HUES64 (cell line): Measurements from ENCODE around the gene MSL1. TPM values are rescaled to one million over a fixed set of nuclear protein-coding genes. Genes with fewer than 3 reads are reported as not detected.

ENCODE experiments used
- H3K27ac ChIP-seq: 2 replicates; pipeline ENCODE4 v1.7.0; 2013; ENCODE audit warnings: low read depth, low read length, inconsistent platforms
- H3K27me3 ChIP-seq: 2 replicates; pipeline ENCODE4 v1.6.1; 2013; ENCODE audit warnings: mild to moderate bottlenecking, low read length; ENCODE audit not compliant: insufficient read depth
- H3K36me3 ChIP-seq: 2 replicates; pipeline ENCODE4 v1.6.1; 2013; ENCODE audit warnings: mild to moderate bottlenecking, low read length; ENCODE audit not compliant: insufficient read depth
- H3K4me1 ChIP-seq: 2 replicates; pipeline ENCODE4 v1.6.1; 2013; ENCODE audit warnings: mild to moderate bottlenecking, low read length, moderate library complexity; ENCODE audit not compliant: insufficient read depth
- H3K4me3 ChIP-seq: 2 replicates; pipeline ENCODE4 v1.5.1; 2013; ENCODE audit warnings: mild to moderate bottlenecking, low read length, moderate library complexity
- H3K9ac ChIP-seq: 2 replicates; pipeline ENCODE4 v1.6.1; 2013; ENCODE audit warnings: mild to moderate bottlenecking, low read depth, low read length
- H3K9me3 ChIP-seq: 2 replicates; pipeline ENCODE4 v1.6.1; 2013; ENCODE audit warnings: low read depth, low read length; ENCODE audit not compliant: insufficient read depth
- WGBS: fragments of 150-250, 120-280 bp; methylation state at CpG from one replicate; pipeline ENCODE4 v1.1.7; 2013; ENCODE audit warnings: missing lambda C conversion rate; 5-methylcytosine and 5-hydroxymethylcytosine counted together
- polyA plus RNA-seq, 2 experiments: library from polyadenylated mRNA; stranded (reverse); fragments of 50-300 nt; gene quantifications; one replicate each; pipeline ENCODE4 v1.2.3, GENCODE V29; 2013

MSL1 gene, protein sequence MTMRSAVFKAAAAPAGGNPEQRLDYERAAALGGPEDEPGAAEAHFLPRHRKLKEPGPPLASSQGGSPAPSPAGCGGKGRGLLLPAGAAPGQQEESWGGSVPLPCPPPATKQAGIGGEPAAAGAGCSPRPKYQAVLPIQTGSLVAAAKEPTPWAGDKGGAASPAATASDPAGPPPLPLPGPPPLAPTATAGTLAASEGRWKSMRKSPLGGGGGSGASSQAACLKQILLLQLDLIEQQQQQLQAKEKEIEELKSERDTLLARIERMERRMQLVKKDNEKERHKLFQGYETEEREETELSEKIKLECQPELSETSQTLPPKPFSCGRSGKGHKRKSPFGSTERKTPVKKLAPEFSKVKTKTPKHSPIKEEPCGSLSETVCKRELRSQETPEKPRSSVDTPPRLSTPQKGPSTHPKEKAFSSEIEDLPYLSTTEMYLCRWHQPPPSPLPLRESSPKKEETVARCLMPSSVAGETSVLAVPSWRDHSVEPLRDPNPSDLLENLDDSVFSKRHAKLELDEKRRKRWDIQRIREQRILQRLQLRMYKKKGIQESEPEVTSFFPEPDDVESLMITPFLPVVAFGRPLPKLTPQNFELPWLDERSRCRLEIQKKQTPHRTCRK
- polyA plus RNA-seq (2013, experiment 1 of 2): 59.7 TPM
- 65.8 TPM for polyA plus RNA-seq (2013, experiment 2 of 2)

DNA sequence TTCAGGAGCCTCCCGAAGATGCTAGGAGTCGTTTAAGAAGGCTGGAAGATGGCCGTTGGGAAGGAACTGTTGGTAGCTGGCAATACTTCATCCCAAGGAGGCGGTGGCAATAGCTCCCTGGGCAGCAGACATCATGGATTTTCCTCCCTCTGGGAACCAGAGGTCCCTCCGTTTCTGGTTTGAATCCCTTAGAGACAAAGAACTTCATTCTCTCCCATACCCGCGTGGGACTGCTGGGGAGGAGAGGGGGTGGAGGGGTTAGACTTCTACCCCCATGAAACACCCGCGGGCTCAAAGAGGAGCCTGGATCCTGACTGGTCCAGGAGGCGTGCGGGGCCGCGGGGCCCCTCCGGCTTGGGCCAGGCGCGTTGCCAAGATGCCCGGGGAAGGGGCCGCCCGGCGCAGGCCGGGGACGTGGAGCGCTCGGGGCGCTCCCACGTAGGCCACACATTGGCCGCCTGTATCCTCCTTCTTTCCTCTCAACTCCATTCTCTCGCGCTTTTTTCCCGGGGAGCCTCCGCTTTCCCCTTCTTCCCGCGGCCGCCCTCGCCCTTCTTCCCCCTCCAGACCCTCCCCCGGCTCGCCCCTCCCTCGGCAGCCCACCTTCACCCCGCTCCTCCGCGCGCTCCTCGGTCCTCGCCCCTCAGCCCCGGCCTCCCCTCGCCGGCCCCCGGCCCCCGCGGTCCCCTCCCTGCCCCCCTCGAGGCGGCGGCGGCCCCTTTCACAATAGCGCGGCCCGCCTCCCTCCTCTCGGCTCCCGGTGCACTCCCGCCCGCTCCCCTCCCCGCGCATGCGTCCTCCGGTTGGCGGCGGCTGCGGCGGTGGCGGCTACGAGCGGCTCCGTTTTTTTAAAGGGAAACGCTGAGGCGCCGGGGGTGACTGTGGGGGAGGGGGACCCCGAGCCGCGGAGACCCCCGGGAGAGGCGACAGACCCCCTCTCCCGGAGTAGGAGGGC lies at the start of gene MSL1:
TSS of gene MSL1 (plus strand) at position 791 of the 955 bp plus-strand sequence. CDS start 642 bp downstream, outside the sequence.
- H3K9me3 ChIP-seq: no peaks in the 10 kb centered on the region
- peaks cover 9% of the 10 kb centered on the region for H3K4me1 ChIP-seq
- peak within 1 kb of the TSS; percentile 97 for H3K9ac ChIP-seq
- WGBS: under 1% methylated on average over 75 of the region's 82 CpGs
- H3K36me3 ChIP-seq: peaks cover 22% of the 10 kb centered on the region
- H3K4me3 ChIP-seq: peak within 1 kb of the TSS; percentile 69
- peak within 1 kb of the TSS; percentile 98 for H3K27ac ChIP-seq
- H3K27me3 ChIP-seq: no peaks in the 10 kb centered on the region

DNA sequence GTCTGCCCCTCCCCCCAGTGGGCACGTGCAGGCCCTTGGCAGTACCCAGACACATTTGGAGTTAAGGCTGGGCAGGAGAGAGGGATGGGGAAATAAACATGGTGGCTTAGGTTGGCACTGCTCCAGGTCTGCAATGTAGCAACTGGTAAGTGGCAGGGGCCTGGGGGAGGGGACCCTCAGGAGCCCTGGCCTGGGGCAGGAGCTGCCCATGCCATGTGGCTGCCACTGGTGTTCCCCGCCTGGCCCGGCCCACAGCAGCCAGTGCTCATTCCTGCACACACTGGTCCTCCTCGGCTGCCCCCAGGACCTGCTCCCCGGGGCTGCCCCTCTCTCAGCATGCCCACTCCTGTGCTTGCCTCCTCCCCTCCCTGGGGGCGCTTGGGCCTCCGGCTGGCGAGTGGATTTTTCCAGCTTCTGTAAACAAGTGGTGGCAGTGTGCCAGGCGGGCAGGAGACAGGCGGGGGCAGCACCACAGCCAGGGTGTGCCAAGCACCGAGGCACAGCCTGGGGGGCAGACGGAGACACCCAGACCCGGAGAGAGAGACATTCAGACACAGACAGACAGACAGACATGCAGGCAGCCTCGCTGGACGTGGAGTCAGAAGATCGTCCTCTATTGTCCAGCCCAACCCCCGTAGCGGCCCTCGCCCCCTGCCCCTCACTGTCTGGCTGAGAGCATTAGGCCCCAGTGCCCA lies 49.6 kb upstream of the MSL1 start:
- Histone ChIP-seq H3K9me3 (no peaks in the 10 kb centered on the region), H3K27ac (no peak overlapping the region), H3K4me1 (peaks cover 38% of the 10 kb centered on the region), H3K27me3 (no peaks in the 10 kb centered on the region), H3K9ac (no peak overlapping the region), H3K4me3 (no peak overlapping the region), H3K36me3 (no peaks in the 10 kb centered on the region)
- WGBS: 80% methylated on average over 19 of the region's 19 CpGs

DNA sequence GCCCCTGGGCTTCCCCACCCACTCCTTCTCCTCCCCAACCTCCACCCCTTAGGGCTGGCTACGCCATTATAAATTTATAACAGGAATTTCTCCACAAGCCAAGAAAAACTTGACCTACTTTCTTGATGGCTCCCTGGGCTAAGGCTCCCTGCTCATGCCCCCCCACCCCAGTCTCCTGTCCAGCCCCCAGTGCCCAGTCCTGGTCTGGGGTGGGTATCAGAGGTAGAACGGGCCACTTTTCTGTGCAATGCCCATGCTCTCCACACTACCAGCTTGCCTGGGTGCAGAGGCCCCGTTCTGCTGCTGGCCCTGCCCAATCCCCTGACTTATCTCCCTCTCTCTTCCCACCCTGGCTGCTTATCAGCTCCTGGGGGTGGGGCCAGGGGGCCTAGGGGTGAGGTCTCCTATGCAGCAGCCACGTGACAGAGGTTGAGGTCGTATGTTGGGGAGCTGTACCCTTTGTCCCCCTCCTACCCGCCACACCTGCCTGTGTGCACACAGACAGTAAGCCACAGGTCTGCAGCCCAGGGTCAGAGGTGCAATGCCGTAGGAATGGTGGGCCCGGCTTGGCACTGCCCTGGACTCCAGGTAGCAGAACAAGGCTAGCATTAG lies 48.9 kb upstream of the MSL1 start:
- Histone ChIP-seq H3K4me1 (peaks cover 38% of the 10 kb centered on the region), H3K4me3 (no peak overlapping the region)

DNA sequence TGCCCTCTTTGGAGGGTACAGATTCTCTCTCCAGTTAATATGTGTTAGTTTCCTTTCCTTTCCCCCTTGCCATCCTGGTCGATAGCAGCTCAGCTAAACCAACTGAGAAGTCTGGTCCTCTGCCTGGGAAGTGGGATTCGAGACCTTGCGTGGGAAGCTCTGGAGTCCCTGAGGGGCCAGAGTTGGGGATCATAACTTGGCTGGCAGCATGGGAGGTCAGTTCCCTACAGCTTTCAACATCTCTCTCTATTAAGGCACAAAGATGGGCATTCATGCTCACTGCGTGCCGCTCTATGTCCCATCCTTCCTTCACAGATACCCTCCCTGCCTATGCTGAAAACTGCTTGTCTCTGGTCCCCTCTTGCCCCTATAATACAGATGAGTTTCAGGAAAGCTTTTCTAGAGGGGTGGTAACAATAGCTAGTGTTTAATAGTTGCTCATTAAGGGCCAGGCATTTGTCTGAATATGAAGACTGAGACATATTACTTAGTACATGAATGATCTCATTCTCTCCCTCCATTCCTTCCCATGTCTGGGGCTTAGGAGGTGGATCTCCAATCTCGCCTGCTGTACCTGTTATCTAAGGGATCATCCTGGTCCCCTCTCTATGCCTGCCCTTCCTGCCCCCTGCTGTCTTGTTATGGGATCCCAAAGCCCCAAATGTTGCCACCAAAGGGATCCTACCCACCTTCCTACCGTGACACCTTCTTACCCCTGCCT lies 48.2 kb upstream of the MSL1 start:
- H3K4me3 ChIP-seq: no peak overlapping the region
- 94% methylated on average over 7 of the region's 7 CpGs for WGBS
- H3K27me3 ChIP-seq: no peaks in the 10 kb centered on the region
- no peaks in the 10 kb centered on the region for H3K36me3 ChIP-seq
- H3K4me1 ChIP-seq: peaks cover 34% of the 10 kb centered on the region
- H3K27ac ChIP-seq: no peak overlapping the region
- no peak overlapping the region for H3K9ac ChIP-seq
- no peaks in the 10 kb centered on the region for H3K9me3 ChIP-seq

More for the DNA sequence above, 48.9 kb upstream of the MSL1 start:
- no peak overlapping the region for H3K27ac ChIP-seq
- no peak overlapping the region for H3K9ac ChIP-seq
- H3K9me3 ChIP-seq: no peaks in the 10 kb centered on the region
- no peaks in the 10 kb centered on the region for H3K27me3 ChIP-seq
- 84% methylated on average over 8 of the region's 8 CpGs for WGBS
- no peaks in the 10 kb centered on the region for H3K36me3 ChIP-seq

DNA sequence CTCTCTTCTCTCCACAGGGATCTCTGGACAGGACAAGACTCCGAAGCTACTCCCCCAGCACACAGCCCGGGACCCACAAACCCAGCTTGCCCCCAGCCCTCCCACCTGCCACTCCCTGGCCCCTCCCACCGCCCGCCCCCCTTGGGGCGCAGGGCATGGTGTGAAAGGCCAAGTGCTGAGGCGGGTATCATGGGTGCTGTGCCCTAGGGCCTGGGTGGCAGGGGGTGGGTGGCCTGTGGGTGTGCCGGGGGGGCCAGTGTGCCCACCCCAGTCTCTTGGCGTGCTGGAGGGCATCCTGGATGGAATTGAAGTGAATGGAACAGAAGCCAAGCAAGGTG lies 47.6 kb upstream of the MSL1 start:
- H3K27ac ChIP-seq: no peak overlapping the region
- no peaks in the 10 kb centered on the region for H3K36me3 ChIP-seq
- peaks cover 31% of the 10 kb centered on the region for H3K4me1 ChIP-seq
- no peaks in the 10 kb centered on the region for H3K9me3 ChIP-seq
- no peak overlapping the region for H3K9ac ChIP-seq
- H3K4me3 ChIP-seq: no peak overlapping the region
- 91% methylated on average over 8 of the region's 8 CpGs for WGBS
- no peaks in the 10 kb centered on the region for H3K27me3 ChIP-seq

DNA sequence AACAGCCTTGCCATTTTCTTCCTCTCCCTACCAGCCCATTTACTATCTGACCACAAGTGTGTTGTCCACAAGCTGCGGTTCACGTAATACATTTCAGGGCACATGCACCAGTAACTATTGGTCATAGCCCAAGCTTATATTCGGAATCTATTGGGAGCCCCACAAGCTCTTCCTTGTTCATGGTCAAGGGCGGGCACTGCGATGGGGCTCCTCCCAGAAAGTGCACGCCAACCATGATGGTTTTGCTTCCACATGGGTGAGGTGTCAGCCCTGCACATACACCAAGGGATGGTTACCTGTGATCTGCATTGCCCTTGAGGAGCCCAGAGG lies 46.9 kb upstream of the MSL1 start:
- no peaks in the 10 kb centered on the region for H3K27me3 ChIP-seq
- no peaks in the 10 kb centered on the region for H3K36me3 ChIP-seq
- WGBS: 93% methylated on average over 6 of the region's 6 CpGs
- no peak overlapping the region for H3K4me3 ChIP-seq
- H3K9ac ChIP-seq: no peak overlapping the region
- H3K9me3 ChIP-seq: no peaks in the 10 kb centered on the region
- peak overlapping the region; percentile 53 for H3K27ac ChIP-seq
- peaks cover 25% of the 10 kb centered on the region for H3K4me1 ChIP-seq

DNA sequence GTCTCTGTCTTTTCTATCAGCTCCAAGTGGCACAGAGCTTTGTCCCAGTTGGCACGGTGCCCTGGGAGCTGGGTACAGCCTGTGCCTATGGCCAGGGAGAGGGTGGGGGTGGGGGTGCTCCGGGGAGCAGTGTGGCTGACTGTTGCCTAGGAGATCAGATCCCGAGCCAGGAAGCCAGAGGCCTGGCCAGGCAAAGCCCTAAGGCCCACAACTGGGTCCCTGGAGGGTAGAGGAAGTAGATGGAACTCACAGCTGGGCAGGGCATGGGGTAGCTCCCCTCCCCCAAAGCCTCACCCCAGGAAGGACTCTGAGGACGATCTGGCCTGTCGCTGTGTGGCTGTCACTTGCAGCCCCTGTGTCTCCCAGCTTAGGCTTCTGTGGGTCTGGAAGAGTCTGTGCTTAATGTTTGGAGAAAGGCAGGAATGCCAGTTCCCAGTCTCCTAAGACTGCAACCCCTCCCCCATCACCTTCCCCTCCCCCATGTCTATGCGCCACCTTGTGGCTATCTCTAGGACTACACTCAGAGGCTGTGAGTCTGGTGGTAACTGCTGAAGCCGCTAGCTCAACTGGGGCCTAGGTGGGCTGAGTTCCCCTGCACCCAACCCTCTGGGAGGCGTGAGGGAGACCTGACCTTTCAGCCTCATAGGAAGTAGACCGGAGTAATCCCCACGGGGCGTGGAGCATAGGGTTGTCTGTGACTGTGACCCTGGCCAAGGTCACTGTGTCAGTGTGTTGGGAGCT lies 46.4 kb upstream of the MSL1 start:
- peak overlapping the region; percentile 53 for H3K27ac ChIP-seq
- 31% methylated on average over 11 of the region's 11 CpGs for WGBS
- no peaks in the 10 kb centered on the region for H3K36me3 ChIP-seq
- H3K4me1 ChIP-seq: peaks cover 19% of the 10 kb centered on the region
- no peaks in the 10 kb centered on the region for H3K27me3 ChIP-seq
- no peak overlapping the region for H3K4me3 ChIP-seq
- H3K9ac ChIP-seq: no peak overlapping the region
- no peaks in the 10 kb centered on the region for H3K9me3 ChIP-seq

DNA sequence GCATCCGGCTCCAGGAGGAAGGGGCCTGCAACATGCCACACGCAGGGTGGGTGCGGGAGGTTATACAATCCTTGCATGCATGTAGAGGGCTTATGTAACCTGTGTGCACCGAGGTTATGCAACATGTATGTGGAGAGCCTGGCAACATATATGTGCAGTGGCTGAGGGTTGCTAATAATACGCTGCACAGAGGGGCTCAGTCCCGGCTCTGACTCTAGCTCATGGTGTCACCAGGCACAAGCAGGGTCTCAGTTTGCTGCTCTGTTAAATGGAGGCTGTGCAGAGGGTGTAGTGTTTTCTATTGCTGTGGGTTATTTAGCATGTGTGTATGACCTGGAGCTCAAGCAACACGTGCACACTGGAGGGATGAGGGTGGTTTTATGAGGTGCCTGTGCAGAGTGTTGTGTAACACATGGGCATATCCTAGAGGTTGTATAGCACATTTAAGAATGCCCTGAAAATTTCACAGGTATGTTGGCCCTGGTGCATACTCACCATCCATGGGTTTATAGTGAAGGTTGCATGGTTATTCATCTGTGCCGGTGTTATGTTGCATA lies 45.8 kb upstream of the MSL1 start:
- Histone ChIP-seq H3K9me3 (no peaks in the 10 kb centered on the region), H3K27ac (no peak overlapping the region), H3K9ac (no peak overlapping the region), H3K36me3 (no peaks in the 10 kb centered on the region), H3K4me3 (no peak overlapping the region), H3K4me1 (peaks cover 13% of the 10 kb centered on the region), H3K27me3 (no peaks in the 10 kb centered on the region)
- 92% methylated on average over 8 of the region's 8 CpGs for WGBS

DNA sequence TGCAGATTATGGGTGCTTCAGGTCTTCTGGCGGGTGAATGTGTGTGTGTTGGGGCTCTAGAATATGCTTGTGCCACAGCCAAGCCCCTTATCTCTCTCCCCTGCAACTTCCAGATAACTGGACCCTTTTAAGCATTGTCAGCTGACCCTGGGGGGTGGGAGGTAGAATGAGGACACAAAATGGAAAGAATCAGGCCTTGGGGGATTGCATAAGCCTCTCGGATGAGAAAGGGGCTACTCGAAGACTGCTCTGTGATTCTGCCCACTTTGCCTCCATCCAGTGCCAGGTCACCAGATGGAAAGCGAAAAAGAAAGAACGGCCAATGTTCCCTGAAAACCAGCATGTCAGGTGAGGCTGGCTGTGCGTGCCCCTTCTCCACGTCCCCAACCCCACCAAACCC lies 45.2 kb upstream of the MSL1 start:
- Histone ChIP-seq H3K27ac (no peak overlapping the region), H3K9ac (no peak overlapping the region), H3K36me3 (no peaks in the 10 kb centered on the region), H3K27me3 (no peaks in the 10 kb centered on the region), H3K4me1 (peaks cover 7% of the 10 kb centered on the region), H3K4me3 (no peak overlapping the region), H3K9me3 (no peaks in the 10 kb centered on the region)
- 95% methylated on average over 6 of the region's 7 CpGs for WGBS
